ENCODE data around the gene CEP112.

The CEP112 gene

DNA sequence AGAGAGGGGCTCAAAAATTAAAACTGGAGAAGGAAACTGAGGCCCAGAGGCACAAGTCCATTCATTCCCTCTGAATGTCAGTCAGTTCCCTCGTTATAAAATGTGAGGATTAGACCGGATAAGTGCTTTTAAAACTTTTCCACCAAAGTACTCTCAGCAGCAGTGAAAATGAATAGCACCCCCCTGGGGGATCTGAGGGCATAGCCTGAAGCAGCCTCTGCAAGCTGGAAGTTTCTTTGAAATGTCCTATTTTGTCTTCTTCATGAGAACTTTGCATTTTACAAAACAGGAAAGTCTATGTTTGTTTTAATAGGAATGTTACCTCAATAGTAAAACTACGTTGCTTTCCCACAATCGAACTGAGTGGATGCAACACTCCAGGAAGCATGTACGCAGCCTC lies 273.0 kb downstream of the CEP112 start:
- DNase-seq = no peak

GRCh38 chr17:65918500-65918899 lies 273.4 kb downstream of the CEP112 start:
- DNase-seq = no peak

- DNase-seq = no peak
Observed at GRCh38 chr17:65917560-65917959, 274.4 kb downstream of the CEP112 start.

- no peak for DNase-seq
Observed at GRCh38 chr17:65916425-65916824, 275.5 kb downstream of the CEP112 start.

- DNase-seq = no peak
Observed at GRCh38 chr17:65914784-65915342, 277.1 kb downstream of the CEP112 start.

DNA sequence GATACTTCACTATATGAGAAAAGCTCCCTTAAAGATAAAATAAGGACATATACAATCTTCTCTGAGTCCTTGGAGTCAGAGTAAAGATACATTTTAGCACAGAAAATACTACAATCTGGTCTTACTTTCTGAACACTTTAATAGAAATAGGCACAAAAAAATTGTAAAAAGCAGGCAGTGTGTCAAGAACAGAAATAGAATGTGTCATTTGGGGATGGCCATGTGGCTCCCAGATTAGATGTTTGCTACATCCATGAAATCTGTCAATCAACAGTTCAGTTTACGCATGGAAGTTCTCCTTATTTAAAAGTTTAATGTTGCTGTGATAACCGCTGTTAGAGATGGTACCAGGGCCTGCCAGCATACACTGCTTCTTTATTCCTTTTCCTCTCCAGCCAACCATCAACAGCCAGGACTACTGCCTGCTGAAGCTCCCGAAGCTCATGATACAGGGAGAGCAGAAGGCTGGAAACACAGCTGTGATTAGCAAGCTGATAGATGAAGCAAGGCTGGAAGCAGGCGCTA lies 278.5 kb downstream of the CEP112 start:
- DNase-seq = no peak

- DNase-seq = no peak
Observed at GRCh38 chr17:65910836-65911235, 281.1 kb downstream of the CEP112 start.

GRCh38 chr17:65902831-65903522 lies 289.0 kb downstream of the CEP112 start:
- DNase-seq = no peak

DNA sequence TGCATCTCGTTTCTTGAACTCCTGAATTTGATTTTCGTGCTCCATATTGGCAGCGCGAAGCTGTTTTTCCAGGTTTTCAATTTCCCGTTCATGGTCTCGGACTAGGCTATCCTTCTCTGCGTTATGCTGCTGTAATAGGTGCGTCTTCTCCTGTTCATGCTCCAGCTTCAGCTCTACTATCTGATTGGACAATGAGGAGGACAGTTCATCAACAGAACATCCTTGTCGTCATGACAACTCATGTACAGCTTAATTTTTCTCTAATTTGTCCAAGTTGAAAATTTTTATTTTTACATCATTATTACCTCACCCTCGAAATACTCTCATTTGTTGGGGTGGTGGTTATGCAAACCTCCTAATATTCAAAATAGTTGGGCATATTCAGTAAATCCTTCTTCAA lies 289.8 kb downstream of the CEP112 start:
- no peak for DNase-seq

GRCh38 chr17:65901394-65901793 lies 290.5 kb downstream of the CEP112 start:
- DNase-seq = no peak

DNA sequence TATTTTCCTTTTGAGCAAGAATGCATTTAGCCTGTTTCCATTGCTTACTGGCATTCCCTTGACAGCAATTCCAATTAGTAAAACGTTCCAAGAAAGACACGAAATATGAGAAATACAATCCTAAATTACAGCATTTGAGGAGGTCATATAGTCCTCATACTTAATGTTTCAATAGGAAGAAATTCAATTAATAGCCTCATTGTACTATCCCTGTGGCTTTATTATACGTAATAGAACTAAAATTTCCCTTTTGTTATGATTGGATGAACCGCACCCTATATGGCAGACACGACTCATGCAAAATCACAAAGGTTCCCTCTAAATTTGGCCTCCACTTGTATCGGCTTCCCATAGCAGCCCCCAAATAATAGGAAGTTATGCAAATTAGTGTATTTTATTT lies 291.7 kb downstream of the CEP112 start:
- no peak for DNase-seq

- no peak for DNase-seq
Observed at GRCh38 chr17:65898651-65899050, 293.3 kb downstream of the CEP112 start.

DNA sequence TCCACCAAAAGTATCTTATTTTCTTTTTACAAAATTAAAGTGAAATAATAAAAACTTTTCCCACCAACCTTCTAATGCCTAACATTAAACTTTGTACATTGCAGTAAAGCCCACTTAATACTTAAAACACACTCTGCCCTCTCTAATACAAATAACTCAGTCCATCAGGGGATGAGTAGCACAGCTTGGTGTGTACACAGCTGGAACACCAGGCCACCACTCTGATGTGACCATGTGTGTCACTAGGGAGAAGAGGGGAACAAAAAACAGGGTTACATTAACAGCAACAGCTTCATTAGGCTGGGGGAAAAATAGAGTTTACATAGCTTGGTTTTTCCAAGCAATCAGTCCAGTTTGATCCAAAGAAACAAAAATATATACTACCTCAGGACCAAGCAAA lies 295.0 kb downstream of the CEP112 start:
- no peak for DNase-seq

GRCh38 chr17:65895969-65896368 lies 296.0 kb downstream of the CEP112 start:
- DNase-seq = no peak

- no peak for DNase-seq
Observed at GRCh38 chr17:65893692-65894279, 298.1 kb downstream of the CEP112 start.

- DNase-seq = no peak
Observed at GRCh38 chr17:65892912-65893377, 299.0 kb downstream of the CEP112 start.

DNA sequence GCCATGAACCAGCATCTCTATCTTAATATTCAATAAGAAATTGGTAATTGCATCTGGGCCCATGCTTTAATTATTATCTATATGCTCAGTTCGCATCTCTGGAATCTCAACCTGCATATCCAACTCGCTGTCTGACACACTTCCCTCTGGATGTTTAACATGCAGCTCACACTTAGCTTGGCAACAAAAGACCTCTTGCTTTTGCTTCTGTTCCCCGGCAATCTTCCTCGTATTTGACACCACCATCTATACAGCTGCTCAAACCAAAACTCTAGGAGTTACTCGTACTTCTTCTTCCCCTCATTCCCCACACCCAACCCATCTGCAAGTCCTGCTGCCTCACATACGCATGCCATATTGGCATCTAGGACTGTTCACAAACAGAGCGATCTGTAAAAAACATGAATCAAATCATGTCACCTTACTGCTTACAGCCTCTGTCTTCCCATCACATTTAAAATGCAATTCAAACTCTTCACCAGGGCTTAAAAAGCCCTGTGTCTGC lies 300.6 kb downstream of the CEP112 start:
- DNase-seq = no peak

DNA sequence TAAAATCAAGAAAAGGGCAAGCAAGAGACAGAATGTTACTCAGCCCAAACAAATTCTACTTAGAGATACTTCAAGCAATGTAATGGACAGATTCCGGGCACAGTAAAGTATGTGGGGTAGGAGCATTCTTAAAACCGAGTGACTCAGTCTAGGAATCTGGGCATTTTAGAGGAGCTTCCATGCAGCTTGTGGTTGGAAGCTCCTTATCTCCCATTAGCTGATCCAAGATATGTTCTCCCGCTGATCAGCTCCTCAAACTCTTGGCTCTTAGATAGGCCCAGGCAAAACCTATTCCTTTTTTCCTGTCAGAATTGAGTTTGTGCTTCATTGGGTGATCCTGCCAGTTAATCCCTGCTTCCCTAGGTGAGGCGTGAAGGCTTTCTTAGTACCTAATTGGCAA lies 303.3 kb downstream of the CEP112 start:
- no peak for DNase-seq

GRCh38 chr17:65886315-65887245 lies 305.4 kb downstream of the CEP112 start:
- no peak for DNase-seq

DNA sequence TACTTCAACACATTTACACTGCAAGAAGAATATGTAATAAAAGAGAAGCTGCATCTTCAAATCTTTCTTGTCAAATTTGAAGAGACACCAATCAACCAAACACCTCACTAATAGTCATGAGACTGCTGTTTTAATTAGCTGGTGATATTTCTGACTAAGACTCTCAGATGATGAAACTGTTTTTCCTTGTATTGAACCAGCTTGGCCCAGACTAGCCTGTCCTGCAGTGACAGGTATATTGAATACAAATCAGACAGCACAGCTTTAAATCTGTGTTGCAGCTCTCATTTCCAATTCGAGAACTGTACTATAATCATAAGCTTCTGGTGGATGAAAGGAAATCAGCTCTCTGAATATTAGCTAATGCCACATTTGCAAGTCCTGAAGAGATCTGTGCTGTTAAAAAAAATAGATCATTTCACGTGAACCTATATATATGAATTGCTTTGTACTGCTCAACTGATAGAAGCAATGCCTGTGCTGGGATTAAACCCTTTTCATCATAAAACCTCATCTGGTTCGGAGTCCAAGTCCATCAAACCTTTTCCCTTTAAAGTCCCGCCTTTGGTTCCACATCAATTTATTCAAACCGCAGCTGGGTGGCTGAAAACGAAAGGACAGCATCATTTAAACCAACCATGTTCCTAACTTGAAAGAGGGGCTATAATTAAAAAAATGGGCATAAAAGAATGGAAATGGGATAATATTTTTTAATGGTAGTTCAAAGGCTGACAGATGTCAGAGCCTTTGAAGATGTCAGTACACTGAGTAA lies 306.2 kb downstream of the CEP112 start:
- no peak for DNase-seq

DNA sequence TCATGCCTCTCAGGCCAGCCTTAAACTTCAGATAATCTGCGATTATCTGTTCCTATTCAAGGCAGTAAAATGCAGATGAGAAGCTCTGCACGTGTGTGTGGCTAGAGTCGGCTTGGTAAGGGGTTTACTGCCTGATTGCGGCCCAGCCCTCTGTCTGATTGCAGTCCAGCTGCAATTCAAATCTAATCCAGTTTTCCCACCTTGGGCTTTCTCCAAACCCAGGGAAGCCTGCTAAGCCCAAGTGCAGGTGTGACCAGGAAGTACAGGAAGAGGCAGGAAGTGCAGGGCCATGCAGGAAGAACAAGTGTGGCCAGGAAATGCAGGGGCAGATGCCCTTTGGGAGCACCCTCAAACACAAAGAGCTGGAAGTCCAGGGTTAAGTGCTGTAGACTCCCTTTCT lies 314.9 kb downstream of the CEP112 start:
- no peak for DNase-seq

DNA sequence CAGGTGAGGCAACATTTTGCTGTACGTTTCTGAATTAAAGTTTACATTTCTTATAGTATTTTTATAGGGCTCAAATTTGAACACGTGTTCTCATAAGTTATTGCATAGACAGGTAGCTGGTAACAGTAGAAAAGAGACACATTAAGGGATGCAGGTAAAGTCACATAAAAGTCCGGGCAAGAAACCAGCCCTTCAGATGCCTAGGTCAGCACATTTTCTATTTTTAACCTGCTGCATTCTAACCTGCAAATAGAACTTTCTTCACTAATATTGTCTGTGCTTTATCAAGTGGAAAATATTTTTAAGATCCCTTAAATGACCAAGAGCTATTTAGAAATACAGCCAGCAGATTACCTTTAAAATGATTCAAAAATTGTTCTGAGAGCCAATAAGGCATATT lies 323.1 kb downstream of the CEP112 start:
- no peak for DNase-seq

All from stimulated activated CD4-positive, alpha-beta T cell treated with anti-CD3 and anti-CD28 coated beads, Interleukin-4, amount 100 ng/mL, for 4 hours (primary cell).